K562 (cell line): ENCODE data around the gene HTR4. TPM values are rescaled to one million over a fixed set of nuclear protein-coding genes. Genes with fewer than 3 reads are reported as not detected.

Experiments used
- ARID2 ChIP-seq: fragments of 450-650 bp; IDR thresholded peaks from 2 replicates; pipeline ENCODE4 v1.6.1; 2017; ENCODE audit warnings: antibody characterized with exemption, mild to moderate bottlenecking
- BRF1 ChIP-seq: IDR thresholded peaks from 3 replicates; pipeline ENCODE4 v1.6.1; 2011; ENCODE audit warnings: borderline replicate concordance, mild to moderate bottlenecking; ENCODE audit not compliant: insufficient read length; ENCODE audit errors: extremely low read depth
- CBX3 ChIP-seq, 2 experiments: IDR thresholded peaks; 1 replicate in 1 of 2; 2 replicates in 1 of 2; pipeline ENCODE4 v1.6.1; 2012; ENCODE audit warnings: inconsistent platforms in 2 of 2, low read length in 2 of 2, borderline replicate concordance in 1 of 2, control low read depth in 1 of 2
- CHCHD3 ChIP-seq: fragments of 250-450 bp; sonication (Bioruptor Pico); IDR thresholded peaks from 2 replicates; pipeline ENCODE4 v2.1.2; 2022; ENCODE audit warnings: mild to moderate bottlenecking
- DIDO1 ChIP-seq: fragments of 450-650 bp; IDR thresholded peaks from 2 replicates; pipeline ENCODE4 v1.6.1; 2016; ENCODE audit warnings: low read depth, missing biosample characterization, missing genetic modification characterization
- FOXA1 ChIP-seq: fragments of 450-650 bp; IDR thresholded peaks from 2 replicates; pipeline ENCODE4 v1.6.1; 2016; ENCODE audit warnings: mild to moderate bottlenecking, borderline replicate concordance
- GABPB2 ChIP-seq: fragments of 250-450 bp; sonication (Bioruptor Pico); conservative IDR thresholded peaks from 2 replicates; pipeline ENCODE4 v1.5.1; 2021; ENCODE audit warnings: mild to moderate bottlenecking
- GTF2F1 ChIP-seq: IDR thresholded peaks from 2 replicates; pipeline ENCODE4 v1.6.1; 2011; ENCODE audit warnings: low read depth, low read length, improper control_type of control experiment
- GTF3C2 ChIP-seq: IDR thresholded peaks from 3 replicates; pipeline ENCODE4 v1.6.1; 2011; ENCODE audit warnings: borderline replicate concordance, mild to moderate bottlenecking, moderate library complexity; ENCODE audit not compliant: insufficient read length; ENCODE audit errors: extremely low read depth
- HDAC2 ChIP-seq: fragments of 450-650 bp; IDR thresholded peaks from 2 replicates; pipeline ENCODE4 v1.6.1; 2016; ENCODE audit warnings: mild to moderate bottlenecking
- IRF9 ChIP-seq: fragments of 450-650 bp; IDR thresholded peaks from 2 replicates; pipeline ENCODE4 v1.6.1; 2016; ENCODE audit warnings: missing biosample characterization, missing genetic modification characterization
- MTA3 ChIP-seq: fragments of 450-650 bp; formaldehyde crosslinking; IDR thresholded peaks from 2 replicates; pipeline ENCODE4 v1.6.1; 2017; ENCODE audit warnings: mild to moderate bottlenecking, borderline replicate concordance
- RBM14 ChIP-seq: fragments of 200-400 bp; formaldehyde crosslinking; IDR thresholded peaks from 2 replicates; pipeline ENCODE4 v1.6.1; 2018; ENCODE audit warnings: low read depth, mild to moderate bottlenecking, low read length, moderate library complexity, borderline replicate concordance; ENCODE audit not compliant: insufficient read depth
- RBM22 ChIP-seq: fragments of 200-400 bp; formaldehyde crosslinking; IDR thresholded peaks from 2 replicates; pipeline ENCODE4 v1.6.1; 2018; ENCODE audit warnings: low read length, low read depth; ENCODE audit not compliant: poor library complexity, severe bottlenecking
- SREBF2 ChIP-seq: sonication (generic); formaldehyde crosslinking; IDR thresholded peaks from 2 replicates; pipeline ENCODE4 v1.4.0; 2020; ENCODE audit warnings: mild to moderate bottlenecking, missing genetic modification reagents
- SRF ChIP-seq, 2 experiments: fragments of 250-450, 450-650 bp in 1 of 2; sonication (Bioruptor Pico) in 1 of 2; sonication (generic) in 1 of 2; formaldehyde crosslinking; IDR thresholded peaks; 2 replicates each; pipeline versions ENCODE4 v1.5.0 to v1.5.1; 2020 to 2022; ENCODE audit warnings: mild to moderate bottlenecking in 1 of 2, missing genetic modification reagents in 1 of 2
- TAF9B ChIP-seq: fragments of 450-650 bp; IDR thresholded peaks from 2 replicates; pipeline ENCODE4 v1.6.1; 2018; ENCODE audit warnings: mild to moderate bottlenecking; ENCODE audit not compliant: partially characterized antibody
- TGIF2 ChIP-seq: sonication (generic); formaldehyde crosslinking; IDR thresholded peaks from 2 replicates; pipeline ENCODE4 v1.8.1; 2022; ENCODE audit warnings: mild to moderate bottlenecking, missing genetic modification reagents, moderate library complexity
- ZNF175 ChIP-seq: fragments of 200-800 bp; sonication (Bioruptor generic); IDR thresholded peaks from 2 replicates; pipeline ENCODE4 v1.6.1; 2016; ENCODE audit warnings: low read depth, mild to moderate bottlenecking, missing genetic modification characterization, missing compliant biosample characterization
- ZNF316 ChIP-seq: fragments of 450-650 bp; IDR thresholded peaks from 2 replicates; pipeline ENCODE4 v1.6.1; 2016
- ZNF507 ChIP-seq: conservative IDR thresholded peaks from 2 replicates; pipeline ENCODE4 v1.6.1; 2017; ENCODE audit warnings: missing genetic modification characterization, missing compliant biosample characterization
- ZNF639 ChIP-seq, 2 experiments: fragments of 200-800 bp in 1 of 2; sonication (Bioruptor generic) in 1 of 2; sonication (generic) in 1 of 2; formaldehyde crosslinking in 1 of 2; IDR thresholded peaks in 1 of 2; conservative IDR thresholded peaks in 1 of 2; 2 replicates each; pipeline versions ENCODE4 v1.5.0 to v1.6.1; 2016 to 2020; ENCODE audit warnings: missing compliant biosample characterization in 1 of 2, missing genetic modification characterization in 1 of 2, missing genetic modification reagents in 1 of 2
- polyA plus RNA-seq, 8 experiments: library from polyadenylated mRNA; depleted of rRNA in 4 of 8; stranded (reverse) in 5 of 8; unstranded in 3 of 8; fragments of >200 nt; fragmentation: Nextera tagmentation in 2 of 8; fragmentation: Illumina TruSeq in 1 of 8; extraction: Ambion mirVana in 2 of 8; extraction: Trizol in 1 of 8; gene quantifications; 2 replicates each; pipeline versions ENCODE4 v1.2.1 to v1.2.3, GENCODE V29; 2011 to 2014; ENCODE audit warnings: inconsistent platforms in 1 of 8, missing spikeins in 1 of 8
- total RNA-seq, 7 experiments: library from RNA; depleted of rRNA in 6 of 7; stranded (reverse); fragments of >200 nt in 6 of 7; fragmentation: Illumina TruSeq in 2 of 7; extraction: Trizol in 2 of 7; gene quantifications; 2 replicates each; pipeline versions ENCODE4 v1.2.1 to v1.2.3, GENCODE V29; 2011 to 2021; ENCODE audit warnings: low replicate concordance in 1 of 7

The HTR4 gene
- total and polyA plus RNA-seq, 9 of the 15 experiments (the other 6 are each of a cell fraction or from before 2014, with no cell fraction given) = 0.13 TPM; not detected in 8

GRCh38 chr5:148682058-148683026 lies 28.0 kb upstream of the HTR4 start (continued):
- TF ChIP-seq FOXA1 (peak; percentile 75), IRF9 (tag) (no peak), RBM22 (no peak), HDAC2 (peak; percentile 99), ZNF175 (CRISPR knock-in tag) (no peak), SRF (CRISPR knock-in tag; IDR thresholded peaks at IDR 0.05) (no peak), GABPB2 (no peak), CBX3 (IDR thresholded peaks at IDR 0.05; ENCODE audit: borderline replicate concordance in 1 of 2, low read length in 2 of 2) (peak in 1 of 2 experiments; percentile 24; a peak in 1 of 3 replicates), MTA3 (0 out of 2 replicates have a peak, but pooled peaks have one; percentile 56), TGIF2 (no peak), ARID2 (no peak), ZNF507 (tag) (no peak), RBM14 (no peak), TAF9B (no peak), CHCHD3 (CRISPR knock-in tag) (no peak), ZNF316 (no peak), BRF1 (no peak), ZNF639 (CRISPR knock-in tag; conservative IDR thresholded peaks at IDR 0.05 in 1 of 2, IDR thresholded peaks at IDR 0.05 in 1 of 2) (no peak), DIDO1 (tag) (no peak), GTF3C2 (no peak), GTF2F1 (no peak), SREBF2 (CRISPR knock-in tag) (no peak)
